Colonic mucosa (tissue), 4 donors: Measurements from ENCODE around the gene SIGLEC14. TPM values are rescaled to one million over a fixed set of nuclear protein-coding genes. Genes with fewer than 3 reads are reported as not detected.

ENCODE experiments used
- DNase-seq: peaks from one replicate; pipeline ENCODE4 v3.0.0-alpha.2; 2020
- H3K27ac ChIP-seq: fragments of 200-600 bp; one replicate; pipeline ENCODE4 v1.8.0; 2021
- H3K27me3 ChIP-seq: fragments of 200-600 bp; one replicate; pipeline ENCODE4 v1.8.0; 2021
- H3K36me3 ChIP-seq: fragments of 200-600 bp; one replicate; pipeline ENCODE4 v1.8.0; 2021
- H3K4me1 ChIP-seq: fragments of 200-600 bp; one replicate; pipeline ENCODE4 v1.8.0; 2021; ENCODE audit warnings: mild to moderate bottlenecking
- H3K4me3 ChIP-seq: fragments of 200-600 bp; one replicate; pipeline ENCODE4 v1.8.0; 2021
- H3K9ac ChIP-seq, 2 donors: one replicate each; pipeline ENCODE4 v1.7.0; 2013; ENCODE audit warnings: control low read depth in 2 of 2, low read depth in 2 of 2, low read length in 2 of 2
- H3K9me3 ChIP-seq: fragments of 200-600 bp; one replicate; pipeline ENCODE4 v1.8.0; 2021
- CTCF ChIP-seq: fragments of 200-600 bp; IDR thresholded peaks from one replicate; pipeline ENCODE4 v1.8.0; 2022; ENCODE audit warnings: antibody characterized with exemption, mild to moderate bottlenecking
- intact Hi-C: fragments of 100-400 bp; cut with DNase I; formaldehyde crosslinking; loops from one replicate; pipeline ENCODE4 v1.14.1; 2022
- total RNA-seq, 2 donors: library from RNA; stranded (reverse); fragmentation: NEBNext Ultra II Directional in 1 of 2; extraction: Animal tissue kit (Norgen Biotek cat#: 25700) in 1 of 2; gene quantifications; one replicate each; pipeline ENCODE4 v1.2.1, GENCODE V29; 2021
- donor health status: healthy.
- donor health status: DM: no; HTN: no; CAD: no.
- donor health status: DM: no; HTN: no; CAD: no.

SIGLEC14 gene
- total RNA-seq, 2 donors from 2014 or later: 1.1 to 1.5 TPM

- Histone ChIP-seq H3K9me3 (no peaks in the 10 kb centered on the region), H3K36me3 (no peaks in the 10 kb centered on the region), H3K27me3 (peaks cover 7% of the 10 kb centered on the region), H3K4me1 (no peaks in the 10 kb centered on the region), H3K4me3 (peak overlapping the region; percentile 54), H3K27ac (peak overlapping the region; percentile 84), H3K9ac (peak overlapping the region; percentile 73 to 81)
- TF ChIP-seq CTCF: no peak
- DNase-seq: peak; percentile 49
- intact Hi-C loops: no loop called here
Measured at GRCh38 chr19:51690454-51691073, 43.9 kb upstream of the SIGLEC14 start.

- H3K36me3 ChIP-seq: no peaks in the 10 kb centered on the region
- H3K4me1 ChIP-seq: no peaks in the 10 kb centered on the region
- DNase-seq: peak; percentile 32
- H3K27ac ChIP-seq: peak overlapping the region; percentile 84
- H3K4me3 ChIP-seq: peak overlapping the region; percentile 54
- peaks cover 7% of the 10 kb centered on the region for H3K27me3 ChIP-seq
- intact Hi-C loops: no loop called here
- no peaks in the 10 kb centered on the region for H3K9me3 ChIP-seq
- no peak for TF ChIP-seq CTCF
- peak overlapping the region; percentile 73 to 81 for H3K9ac ChIP-seq
Measured at GRCh38 chr19:51689751-51690453, 43.3 kb upstream of the SIGLEC14 start.

GRCh38 chr19:51688671-51689571 lies 42.3 kb upstream of the SIGLEC14 start:
- no peak for TF ChIP-seq CTCF
- peaks cover 7% of the 10 kb centered on the region for H3K27me3 ChIP-seq
- H3K36me3 ChIP-seq: no peaks in the 10 kb centered on the region
- H3K9ac ChIP-seq: peak overlapping the region; percentile 15 to 66
- H3K27ac ChIP-seq: peak overlapping the region; percentile 84
- peak overlapping the region; percentile 54 for H3K4me3 ChIP-seq
- DNase-seq: peak; percentile 82
- no peaks in the 10 kb centered on the region for H3K4me1 ChIP-seq
- no peaks in the 10 kb centered on the region for H3K9me3 ChIP-seq
- intact Hi-C loops: no loop called here

GRCh38 chr19:51687791-51688670 lies 41.4 kb upstream of the SIGLEC14 start:
- peak overlapping the region; percentile 54 for H3K4me3 ChIP-seq
- peak overlapping the region; percentile 15 to 63 for H3K9ac ChIP-seq
- intact Hi-C loops: no loop called here
- H3K36me3 ChIP-seq: no peaks in the 10 kb centered on the region
- peak; percentile 45 for DNase-seq
- TF ChIP-seq CTCF: no peak
- H3K27ac ChIP-seq: peak overlapping the region; percentile 80
- no peaks in the 10 kb centered on the region for H3K9me3 ChIP-seq
- no peaks in the 10 kb centered on the region for H3K4me1 ChIP-seq
- H3K27me3 ChIP-seq: peaks cover 7% of the 10 kb centered on the region

GRCh38 chr19:51686171-51686570 lies 39.5 kb upstream of the SIGLEC14 start:
- H3K36me3 ChIP-seq: no peaks in the 10 kb centered on the region
- no peak overlapping the region for H3K4me3 ChIP-seq
- no peak for DNase-seq
- no peak overlapping the region for H3K9ac ChIP-seq
- H3K9me3 ChIP-seq: no peaks in the 10 kb centered on the region
- H3K4me1 ChIP-seq: no peaks in the 10 kb centered on the region
- intact Hi-C loops: no loop called here
- TF ChIP-seq CTCF: no peak
- H3K27ac ChIP-seq: no peak overlapping the region
- H3K27me3 ChIP-seq: peaks cover 7% of the 10 kb centered on the region
